Uterus (tissue), 2 donors: ENCODE measurements around the gene TAMM41.

ENCODE experiments used
- CTCF ChIP-seq, 4 experiments: fragments of 200-600 bp in 2 of 4; fragments of 450-650 bp in 2 of 4; sonication (generic) in 2 of 4; IDR thresholded peaks; one replicate each; pipeline ENCODE4 v1.5.1; 2016 to 2019; ENCODE audit warnings: antibody characterized with exemption in 4 of 4, mild to moderate bottlenecking in 2 of 4, moderate library complexity in 1 of 4
- POLR2A ChIP-seq, 2 donors: fragments of 450-650 bp; IDR thresholded peaks; one replicate each; pipeline ENCODE4 v1.6.1; 2016; ENCODE audit warnings: antibody characterized with exemption in 2 of 2, mild to moderate bottlenecking in 1 of 2, moderate library complexity in 1 of 2

GRCh38 chr3:11805716-11806115, 41.0 kb downstream of the TAMM41 start:
- no peak for TF ChIP-seq POLR2A (IDR thresholded peaks at IDR 0.05)
- no peak for TF ChIP-seq CTCF (IDR thresholded peaks at IDR 0.05)
